SK-N-MC (cell line): ENCODE data around the gene RPS2.

Experiments
- EZH2 ChIP-seq: fragments of 200-600 bp; sonication (generic); IDR thresholded peaks from one replicate; pipeline ENCODE4 v1.6.1; 2017; ENCODE audit warnings: antibody characterized with exemption
- FOXP2 ChIP-seq: optimal IDR thresholded peaks from 2 replicates; pipeline ENCODE3; 2011; ENCODE audit warnings: mild to moderate bottlenecking, moderate library complexity; ENCODE audit not compliant: insufficient read depth; ENCODE audit errors: extremely low read length, control extremely low read depth
- POLR2AphosphoS5 ChIP-seq: IDR thresholded peaks from 2 replicates; pipeline ENCODE4 v1.6.1; 2012; ENCODE audit warnings: mild to moderate bottlenecking, low read depth, low read length, borderline replicate concordance

DNA sequence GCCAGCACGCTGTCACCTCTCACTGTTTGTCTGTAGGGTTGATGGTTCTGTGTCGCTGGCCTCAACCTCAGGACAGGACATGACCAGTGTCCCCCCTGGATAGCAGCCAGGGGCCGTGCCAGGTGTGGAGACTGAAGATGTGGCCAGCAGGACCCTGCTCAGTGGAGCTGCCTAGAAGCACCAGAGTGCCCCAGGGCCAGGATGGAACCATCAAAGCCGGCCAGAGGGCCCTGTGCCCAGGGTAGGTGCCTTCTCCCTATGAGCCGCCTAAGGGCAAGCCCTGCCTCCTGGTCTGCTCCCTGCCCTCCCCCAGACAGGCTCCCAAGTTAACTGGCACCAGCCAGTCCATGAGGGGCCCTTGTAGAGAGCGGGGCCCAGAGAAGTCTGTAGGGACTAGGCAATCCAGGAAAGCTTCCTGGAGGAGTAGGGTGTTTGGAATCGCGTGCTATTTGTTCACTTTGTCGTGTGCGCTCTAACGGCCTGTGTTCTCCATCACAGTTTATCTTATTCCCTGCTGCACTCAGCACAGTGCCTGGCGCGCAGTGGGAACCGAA, 5.8 kb downstream of the RPS2 start:
- TF ChIP-seq POLR2AphosphoS5 (no peak), EZH2 (no peak), FOXP2 (no peak)
